ENCODE data around the gene ZNF143.

ZNF143 gene

GRCh38 chr11:9459667-9460321 lies 1.0 kb upstream of the ZNF143 start:
- no peak for TF ChIP-seq CTCF (IDR thresholded peaks at IDR 0.05; ENCODE audit: extremely low read depth, insufficient read depth, missing control alignments)
- in situ Hi-C loops (cut with MboI; ENCODE audit: low pct_unique_long_range_greater_than_20kb, low sequenced_read_pairs, unreplicated experiment): no loop called here
- peak; percentile 22 for DNase-seq (ENCODE audit: low spot score)

GRCh38 chr11:9461063-9461759 lies 399 bp downstream of the ZNF143 start:
- no peak for TF ChIP-seq CTCF (IDR thresholded peaks at IDR 0.05; ENCODE audit: extremely low read depth, insufficient read depth, missing control alignments)
- DNase-seq (ENCODE audit: low spot score): peak; percentile 90
- in situ Hi-C loops (cut with MboI; ENCODE audit: low pct_unique_long_range_greater_than_20kb, low sequenced_read_pairs, unreplicated experiment): no loop called here

GRCh38 chr11:9461760-9462134 lies 935 bp downstream of the ZNF143 start:
- no peak for DNase-seq (ENCODE audit: low spot score)
- TF ChIP-seq CTCF (IDR thresholded peaks at IDR 0.05; ENCODE audit: extremely low read depth, insufficient read depth, missing control alignments): no peak
- in situ Hi-C loops (cut with MboI; ENCODE audit: low pct_unique_long_range_greater_than_20kb, low sequenced_read_pairs, unreplicated experiment): no loop called here

GRCh38 chr11:9462172-9462799 lies 1.5 kb downstream of the ZNF143 start:
- in situ Hi-C loops (cut with MboI; ENCODE audit: low pct_unique_long_range_greater_than_20kb, low sequenced_read_pairs, unreplicated experiment): no loop called here
- TF ChIP-seq CTCF (IDR thresholded peaks at IDR 0.05; ENCODE audit: extremely low read depth, insufficient read depth, missing control alignments): no peak
- no peak for DNase-seq (ENCODE audit: low spot score)

GRCh38 chr11:9462806-9463537 lies 2.2 kb downstream of the ZNF143 start:
- DNase-seq (ENCODE audit: low spot score): peak; percentile 30
- in situ Hi-C loops (cut with MboI; ENCODE audit: low pct_unique_long_range_greater_than_20kb, low sequenced_read_pairs, unreplicated experiment): no loop called here
- no peak for TF ChIP-seq CTCF (IDR thresholded peaks at IDR 0.05; ENCODE audit: extremely low read depth, insufficient read depth, missing control alignments)

- no peak for TF ChIP-seq CTCF (IDR thresholded peaks at IDR 0.05; ENCODE audit: extremely low read depth, insufficient read depth, missing control alignments)
- in situ Hi-C loops (cut with MboI; ENCODE audit: low pct_unique_long_range_greater_than_20kb, low sequenced_read_pairs, unreplicated experiment): no loop called here
- DNase-seq (ENCODE audit: low spot score): no peak
Observed at GRCh38 chr11:9470765-9471164, 10.0 kb downstream of the ZNF143 start.
